Neural crest cell (in vitro differentiated cells): ENCODE results near the gene FZR1. TPM values are rescaled to one million over a fixed set of nuclear protein-coding genes. Genes with fewer than 3 reads are reported as not detected.

Experiments used
- DNase-seq: peaks from one replicate; pipeline ENCODE4 v3.0.0; 2021; ENCODE audit warnings: low read depth, mixed read lengths, low spot score
- H3K27ac Mint-ChIP-seq: one replicate; pipeline ENCODE4 v1.8.0; 2021; ENCODE audit warnings: mild to moderate bottlenecking, mixed read lengths; ENCODE audit not compliant: unreplicated experiment
- H3K27me3 Mint-ChIP-seq: 2 replicates; pipeline ENCODE4 v1.8.0; 2021; ENCODE audit warnings: low read depth, mild to moderate bottlenecking, mixed read lengths
- H3K36me3 Mint-ChIP-seq: 2 replicates; pipeline ENCODE4 v1.8.0; 2021; ENCODE audit warnings: low read depth, mild to moderate bottlenecking, mixed read lengths
- H3K4me1 Mint-ChIP-seq: 2 replicates; pipeline ENCODE4 v1.8.0; 2021; ENCODE audit warnings: mixed read lengths
- H3K4me3 Mint-ChIP-seq: one replicate; pipeline ENCODE4 v1.8.0; 2021; ENCODE audit warnings: mild to moderate bottlenecking, mixed read lengths
- H3K9me3 Mint-ChIP-seq: 2 replicates; pipeline ENCODE4 v1.8.0; 2021; ENCODE audit warnings: mixed read lengths
- CTCF ChIP-seq: fragments of 200-600 bp; sonication (generic); conservative IDR thresholded peaks from 2 replicates; pipeline ENCODE4 v1.5.0; 2021; ENCODE audit warnings: antibody characterized with exemption, mild to moderate bottlenecking
- total RNA-seq: library from RNA; stranded (reverse); gene quantifications from 2 replicates; pipeline ENCODE4 v1.2.1, GENCODE V29; 2021

FZR1 gene
- total RNA-seq, 1 donor from 2014 or later, result 67.8 TPM

DNA sequence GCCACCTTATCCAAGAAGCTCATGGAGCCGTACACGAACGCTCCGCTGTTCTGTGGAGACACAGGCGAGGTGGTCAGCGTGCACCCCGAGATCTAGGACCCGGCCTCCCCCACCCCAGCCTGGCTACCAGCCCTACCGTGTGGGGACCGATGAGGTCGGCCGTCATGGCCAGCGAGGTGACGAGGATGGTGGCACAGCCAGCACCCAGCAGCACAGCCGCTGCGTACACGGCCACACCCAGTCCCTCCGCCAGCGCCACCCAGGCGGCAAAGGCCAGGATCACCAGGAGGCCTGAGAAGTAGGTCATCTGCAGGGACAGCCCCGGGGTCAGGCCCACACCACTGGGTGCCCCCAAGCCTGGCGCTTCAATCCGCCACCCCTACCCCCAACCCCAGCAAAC lies 40.0 kb downstream of the FZR1 start:
- no peak for DNase-seq
- TF ChIP-seq CTCF, result no peak
- Mint-ChIP-seq H3K9me3 (no peaks in the 10 kb centered on the region), H3K4me3 (peak overlapping the region; percentile 9), H3K27me3 (peaks cover 4% of the 10 kb centered on the region), H3K36me3 (no peaks in the 10 kb centered on the region), H3K4me1 (no peaks in the 10 kb centered on the region), H3K27ac (no peak overlapping the region)

DNA sequence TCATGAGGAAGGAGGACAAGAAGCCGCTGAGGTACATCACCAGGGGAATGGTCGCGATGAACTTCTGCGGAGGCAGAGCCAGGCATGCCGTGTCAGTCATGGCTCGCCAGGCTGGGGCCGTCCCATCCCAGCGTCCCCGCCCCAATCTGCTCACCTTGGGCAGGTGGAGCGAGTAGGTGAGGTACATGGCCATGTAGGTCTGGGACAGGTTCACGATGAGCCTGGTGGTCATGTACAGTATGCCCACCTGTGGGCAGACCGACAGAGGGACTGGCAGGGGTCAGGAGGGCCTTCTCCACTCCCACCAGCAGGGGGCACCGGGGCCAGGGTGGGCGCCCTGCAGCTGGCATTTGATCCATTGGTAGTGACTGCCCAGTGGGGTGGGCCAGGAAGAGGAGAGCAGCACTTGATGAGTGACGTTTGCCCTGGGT lies 41.2 kb downstream of the FZR1 start:
- Mint-ChIP-seq H3K9me3 (no peaks in the 10 kb centered on the region), H3K4me3 (no peak overlapping the region), H3K27ac (no peak overlapping the region), H3K27me3 (peaks cover 4% of the 10 kb centered on the region), H3K36me3 (no peaks in the 10 kb centered on the region), H3K4me1 (no peaks in the 10 kb centered on the region)
- TF ChIP-seq CTCF, result peak; percentile 62
- no peak for DNase-seq

DNA sequence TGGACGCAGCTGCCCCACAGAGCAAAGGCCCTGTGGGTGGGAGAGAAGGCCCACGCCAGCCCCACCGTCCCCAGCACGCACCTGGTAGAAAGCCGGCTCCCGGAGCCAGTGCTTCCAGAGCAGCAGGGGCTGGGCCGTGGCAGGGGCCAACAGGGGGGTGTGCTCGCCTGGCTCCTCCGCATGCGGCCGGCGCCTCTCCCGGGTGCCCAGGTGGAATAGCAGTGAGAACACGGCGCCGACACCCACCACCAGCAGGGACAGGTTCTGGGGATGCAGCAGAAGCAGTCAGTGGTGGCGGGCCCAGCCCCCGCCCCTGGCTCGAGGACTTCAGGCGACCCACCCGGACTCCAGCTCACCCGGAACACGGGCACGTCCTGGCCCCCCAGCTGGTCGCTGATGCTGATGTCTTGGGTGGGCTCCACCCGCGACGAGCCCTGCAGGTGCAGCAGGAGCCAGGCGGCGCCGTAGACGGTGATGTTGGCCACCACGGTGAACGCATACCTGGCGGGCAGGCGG lies 41.7 kb downstream of the FZR1 start:
- no peak overlapping the region for H3K27ac Mint-ChIP-seq
- DNase-seq, result no peak
- H3K4me1 Mint-ChIP-seq, result no peaks in the 10 kb centered on the region
- H3K36me3 Mint-ChIP-seq, result no peaks in the 10 kb centered on the region
- H3K4me3 Mint-ChIP-seq, result no peak overlapping the region
- no peak for TF ChIP-seq CTCF
- peaks cover 4% of the 10 kb centered on the region for H3K27me3 Mint-ChIP-seq
- H3K9me3 Mint-ChIP-seq, result no peaks in the 10 kb centered on the region

DNA sequence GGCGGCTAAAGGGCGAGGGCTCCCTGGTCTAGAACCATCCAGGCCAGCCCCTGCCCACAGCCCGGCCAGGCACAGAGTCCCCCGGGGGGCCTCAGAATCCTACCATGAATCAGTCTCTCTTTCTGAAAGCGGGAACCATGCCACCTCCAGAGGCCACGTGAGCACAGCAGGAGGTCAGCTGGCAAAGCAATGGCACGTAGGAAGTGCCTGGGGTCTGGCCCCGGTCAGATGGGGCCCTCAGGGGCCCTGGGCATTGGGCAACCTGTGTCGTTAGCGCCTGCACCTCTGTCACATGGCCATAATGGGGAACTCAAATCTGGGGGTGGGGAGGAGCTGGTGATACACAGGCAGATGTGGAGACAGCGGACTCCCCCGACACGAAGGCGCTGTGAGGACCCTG lies 42.5 kb downstream of the FZR1 start:
- no peak overlapping the region for H3K27ac Mint-ChIP-seq
- no peak for DNase-seq
- H3K36me3 Mint-ChIP-seq, result no peaks in the 10 kb centered on the region
- no peaks in the 10 kb centered on the region for H3K4me1 Mint-ChIP-seq
- no peaks in the 10 kb centered on the region for H3K9me3 Mint-ChIP-seq
- H3K4me3 Mint-ChIP-seq, result peak overlapping the region; percentile 12
- no peak for TF ChIP-seq CTCF
- H3K27me3 Mint-ChIP-seq, result peaks cover 4% of the 10 kb centered on the region

DNA sequence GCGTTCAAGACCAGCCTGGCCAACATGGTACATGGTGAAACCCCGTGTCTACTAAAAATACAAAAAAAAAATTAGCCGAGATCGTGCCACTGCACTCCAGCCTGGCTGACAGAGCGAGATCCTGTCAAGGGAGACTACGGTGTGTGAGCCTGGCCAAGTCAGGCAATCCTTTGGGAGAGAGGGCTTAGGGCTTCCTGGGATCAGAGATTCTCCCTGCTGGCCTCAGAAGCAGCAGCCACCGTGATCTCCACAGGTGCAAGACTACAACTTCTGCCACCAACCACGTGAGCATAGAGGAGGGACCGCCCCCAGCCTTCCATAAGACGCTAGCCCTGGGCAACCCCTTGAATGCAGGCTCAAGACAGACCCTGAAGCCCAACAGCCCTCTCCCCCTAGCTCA lies 43.7 kb downstream of the FZR1 start:
- Mint-ChIP-seq H3K27ac (no peak overlapping the region), H3K4me3 (no peak overlapping the region), H3K27me3 (peaks cover 4% of the 10 kb centered on the region), H3K36me3 (no peaks in the 10 kb centered on the region), H3K4me1 (peaks cover 4% of the 10 kb centered on the region), H3K9me3 (no peaks in the 10 kb centered on the region)
- no peak for TF ChIP-seq CTCF
- no peak for DNase-seq
